OCI-LY3 (cell line): ENCODE data around the gene ANKFN1.

Source experiments
- H2AFZ ChIP-seq: fragments of 200-600, 300-600 bp; shearing (Covaris generic); 2 replicates; pipeline ENCODE4 v1.6.0; 2014; ENCODE audit warnings: antibody characterized with exemption, low read depth, low read length
- H3K27ac ChIP-seq: fragments of 200-600, 300-600 bp; sonication (generic); 2 replicates; pipeline ENCODE4 v1.5.1; 2014; ENCODE audit warnings: mild to moderate bottlenecking, low read length, moderate library complexity, mixed read lengths
- H3K27me3 ChIP-seq: fragments of 200-600, 300-600 bp; sonication (generic); 2 replicates; pipeline ENCODE4 v1.6.1; 2014; ENCODE audit warnings: low read depth, low read length, mixed read lengths
- H3K36me3 ChIP-seq: fragments of 200-600, 300-600 bp; sonication (generic); replicated peaks from 2 replicates; pipeline ENCODE3; 2014; ENCODE audit warnings: low read depth, low read length, mixed read lengths
- H3K4me1 ChIP-seq: fragments of 300-600, 200-600 bp; sonication (generic); 2 replicates; pipeline ENCODE4 v1.6.1; 2014; ENCODE audit warnings: low read length, mixed read lengths
- H3K4me2 ChIP-seq: fragments of 200-600, 300-600 bp; sonication (generic); 2 replicates; pipeline ENCODE4 v1.6.1; 2014; ENCODE audit warnings: low read length, mixed read lengths
- H3K4me3 ChIP-seq: fragments of 300-600, 200-600 bp; sonication (generic); 2 replicates; pipeline ENCODE4 v1.5.1; 2014; ENCODE audit warnings: antibody characterized with exemption, mild to moderate bottlenecking, low read length, moderate library complexity
- H3K79me2 ChIP-seq: fragments of 300-600, 200-600 bp; shearing (Covaris generic); 2 replicates; pipeline ENCODE4 v1.6.1; 2014; ENCODE audit warnings: mild to moderate bottlenecking, low read length, mixed read lengths
- H3K9ac ChIP-seq: fragments of 300-600, 200-600 bp; shearing (Covaris generic); 2 replicates; pipeline ENCODE4 v1.6.0; 2014; ENCODE audit warnings: mild to moderate bottlenecking, low read length, moderate library complexity
- H3K9me3 ChIP-seq: fragments of 200-600, 300-600 bp; shearing (Covaris generic); 2 replicates; pipeline ENCODE4 v1.6.1; 2014; ENCODE audit warnings: low read length, mixed read lengths; ENCODE audit not compliant: insufficient read depth
- H4K20me1 ChIP-seq: fragments of 200-600, 300-600 bp; sonication (generic); 2 replicates; pipeline ENCODE4 v1.6.1; 2016; ENCODE audit warnings: low read length, mixed read lengths; ENCODE audit not compliant: insufficient read depth
- EZH2phosphoT487 ChIP-seq: fragments of 200-600 bp; shearing (Covaris generic); IDR thresholded peaks from 2 replicates; pipeline ENCODE4 v1.6.1; 2018; ENCODE audit warnings: antibody characterized with exemption, mixed run types, low read depth
- TF ChIP-seq, protein P1 (sequence below): fragments of 200-600, 300-600 bp; sonication (generic); IDR thresholded peaks from 2 replicates; pipeline ENCODE4 v1.5.1; 2014; ENCODE audit warnings: antibody characterized with exemption, low read length, low read depth

Gene ANKFN1

DNA sequence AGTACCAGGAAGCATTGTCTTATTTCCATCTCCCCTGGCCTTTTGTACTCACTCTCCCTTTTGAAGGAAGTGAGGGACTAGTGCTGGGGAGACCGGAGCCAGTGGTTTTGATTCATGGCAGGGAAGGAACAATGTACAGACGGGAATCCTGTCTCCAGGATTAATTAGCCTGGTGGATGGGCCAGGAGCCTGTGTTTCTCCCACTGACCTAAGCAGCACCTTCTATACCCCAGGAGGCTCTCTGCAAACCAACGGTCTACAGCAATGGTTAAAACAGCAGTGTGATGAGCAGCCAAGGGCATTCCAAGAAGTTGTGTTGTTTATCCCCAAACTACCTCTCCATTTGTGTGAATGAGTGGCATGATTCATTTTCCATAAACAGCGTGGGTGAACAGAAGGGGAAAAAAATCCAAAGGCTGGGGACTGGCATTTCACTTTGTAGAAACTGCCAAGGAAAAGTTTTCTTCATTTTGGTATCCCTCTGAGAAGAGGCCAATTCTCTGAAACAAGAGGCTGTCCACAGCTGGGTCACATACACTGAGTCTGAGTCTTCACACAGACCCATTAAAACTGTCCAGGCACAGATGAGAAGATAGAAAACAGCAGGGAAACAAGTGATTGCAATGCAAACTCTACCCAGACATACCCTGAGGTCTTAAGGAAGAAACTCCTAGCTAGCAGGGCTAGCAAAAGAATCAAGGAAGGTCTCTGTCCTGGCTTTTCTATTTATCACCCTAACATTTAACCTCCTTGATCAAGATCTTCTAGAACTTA, 18.1 kb downstream of the ANKFN1 start:
- Histone ChIP-seq H3K4me3 (no peak overlapping the region), H3K36me3 (no peaks in the 10 kb centered on the region), H3K27ac (no peak overlapping the region), H3K9me3 (no peaks in the 10 kb centered on the region), H3K27me3 (no peaks in the 10 kb centered on the region), H3K79me2 (no peaks in the 10 kb centered on the region), H3K9ac (no peak overlapping the region), H4K20me1 (no peaks in the 10 kb centered on the region), H3K4me1 (no peaks in the 10 kb centered on the region), H2AFZ (no peak overlapping the region), H3K4me2 (no peak overlapping the region)
- TF ChIP-seq, protein P1, sequence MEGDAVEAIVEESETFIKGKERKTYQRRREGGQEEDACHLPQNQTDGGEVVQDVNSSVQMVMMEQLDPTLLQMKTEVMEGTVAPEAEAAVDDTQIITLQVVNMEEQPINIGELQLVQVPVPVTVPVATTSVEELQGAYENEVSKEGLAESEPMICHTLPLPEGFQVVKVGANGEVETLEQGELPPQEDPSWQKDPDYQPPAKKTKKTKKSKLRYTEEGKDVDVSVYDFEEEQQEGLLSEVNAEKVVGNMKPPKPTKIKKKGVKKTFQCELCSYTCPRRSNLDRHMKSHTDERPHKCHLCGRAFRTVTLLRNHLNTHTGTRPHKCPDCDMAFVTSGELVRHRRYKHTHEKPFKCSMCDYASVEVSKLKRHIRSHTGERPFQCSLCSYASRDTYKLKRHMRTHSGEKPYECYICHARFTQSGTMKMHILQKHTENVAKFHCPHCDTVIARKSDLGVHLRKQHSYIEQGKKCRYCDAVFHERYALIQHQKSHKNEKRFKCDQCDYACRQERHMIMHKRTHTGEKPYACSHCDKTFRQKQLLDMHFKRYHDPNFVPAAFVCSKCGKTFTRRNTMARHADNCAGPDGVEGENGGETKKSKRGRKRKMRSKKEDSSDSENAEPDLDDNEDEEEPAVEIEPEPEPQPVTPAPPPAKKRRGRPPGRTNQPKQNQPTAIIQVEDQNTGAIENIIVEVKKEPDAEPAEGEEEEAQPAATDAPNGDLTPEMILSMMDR = no peak
- TF ChIP-seq EZH2phosphoT487 = no peak

DNA sequence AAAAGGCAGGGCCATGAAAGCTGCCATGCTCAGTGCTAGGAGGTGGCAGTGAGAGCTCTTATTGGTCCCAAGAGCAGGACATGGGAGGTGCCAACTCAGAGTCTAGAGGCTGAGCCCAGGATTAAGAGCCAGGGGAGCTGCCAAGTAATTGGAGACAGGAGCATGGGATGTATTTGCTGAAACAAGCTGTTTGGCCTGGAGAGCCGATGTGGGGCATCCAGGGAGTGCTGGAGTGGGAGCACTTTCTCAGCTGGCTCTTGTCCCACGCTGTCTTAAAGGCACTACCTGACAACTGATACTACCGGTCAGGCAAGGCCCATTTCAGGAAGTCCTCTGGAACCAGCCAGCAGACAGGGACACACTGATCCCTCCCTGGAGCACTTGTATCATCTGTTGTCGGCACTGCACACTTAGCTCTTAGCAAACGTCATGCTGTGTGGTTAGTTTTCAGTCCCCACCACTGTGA, 19.3 kb downstream of the ANKFN1 start:
- no peaks in the 10 kb centered on the region for H3K9me3 ChIP-seq
- no peak overlapping the region for H3K4me2 ChIP-seq
- no peaks in the 10 kb centered on the region for H3K36me3 ChIP-seq
- no peak overlapping the region for H3K27ac ChIP-seq
- no peak overlapping the region for H2AFZ ChIP-seq
- H3K4me1 ChIP-seq = no peaks in the 10 kb centered on the region
- no peaks in the 10 kb centered on the region for H3K27me3 ChIP-seq
- no peaks in the 10 kb centered on the region for H4K20me1 ChIP-seq
- H3K79me2 ChIP-seq = no peaks in the 10 kb centered on the region
- TF ChIP-seq, protein P1 = no peak
- TF ChIP-seq EZH2phosphoT487 = no peak
- H3K9ac ChIP-seq = no peak overlapping the region
- H3K4me3 ChIP-seq = no peak overlapping the region

DNA sequence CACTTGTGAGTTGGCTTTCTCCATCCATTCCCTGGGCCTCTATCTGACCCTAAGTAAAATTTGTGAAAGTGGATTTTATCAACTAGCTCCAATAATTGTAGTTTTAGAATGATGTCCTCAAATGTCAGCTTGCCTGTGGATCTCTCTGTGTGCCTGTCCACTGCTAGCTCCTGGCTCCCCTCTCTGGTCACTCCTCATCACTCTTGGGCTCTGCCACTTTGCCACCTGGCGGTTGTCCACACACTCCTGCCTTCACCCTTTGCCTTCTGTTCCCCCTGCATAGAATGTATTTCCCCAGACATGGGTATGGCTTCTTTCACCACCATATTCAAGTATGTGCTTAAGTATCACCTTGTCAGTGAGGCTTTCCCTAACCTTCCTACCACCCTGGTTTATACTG, 19.8 kb downstream of the ANKFN1 start:
- H3K36me3 ChIP-seq = no peaks in the 10 kb centered on the region
- H3K27me3 ChIP-seq = no peaks in the 10 kb centered on the region
- no peak overlapping the region for H3K4me3 ChIP-seq
- no peak overlapping the region for H3K4me2 ChIP-seq
- no peak overlapping the region for H2AFZ ChIP-seq
- TF ChIP-seq, protein P1 = no peak
- TF ChIP-seq EZH2phosphoT487 = no peak
- H4K20me1 ChIP-seq = no peaks in the 10 kb centered on the region
- H3K4me1 ChIP-seq = no peaks in the 10 kb centered on the region
- no peak overlapping the region for H3K27ac ChIP-seq
- no peaks in the 10 kb centered on the region for H3K79me2 ChIP-seq
- no peak overlapping the region for H3K9ac ChIP-seq
- no peaks in the 10 kb centered on the region for H3K9me3 ChIP-seq

DNA sequence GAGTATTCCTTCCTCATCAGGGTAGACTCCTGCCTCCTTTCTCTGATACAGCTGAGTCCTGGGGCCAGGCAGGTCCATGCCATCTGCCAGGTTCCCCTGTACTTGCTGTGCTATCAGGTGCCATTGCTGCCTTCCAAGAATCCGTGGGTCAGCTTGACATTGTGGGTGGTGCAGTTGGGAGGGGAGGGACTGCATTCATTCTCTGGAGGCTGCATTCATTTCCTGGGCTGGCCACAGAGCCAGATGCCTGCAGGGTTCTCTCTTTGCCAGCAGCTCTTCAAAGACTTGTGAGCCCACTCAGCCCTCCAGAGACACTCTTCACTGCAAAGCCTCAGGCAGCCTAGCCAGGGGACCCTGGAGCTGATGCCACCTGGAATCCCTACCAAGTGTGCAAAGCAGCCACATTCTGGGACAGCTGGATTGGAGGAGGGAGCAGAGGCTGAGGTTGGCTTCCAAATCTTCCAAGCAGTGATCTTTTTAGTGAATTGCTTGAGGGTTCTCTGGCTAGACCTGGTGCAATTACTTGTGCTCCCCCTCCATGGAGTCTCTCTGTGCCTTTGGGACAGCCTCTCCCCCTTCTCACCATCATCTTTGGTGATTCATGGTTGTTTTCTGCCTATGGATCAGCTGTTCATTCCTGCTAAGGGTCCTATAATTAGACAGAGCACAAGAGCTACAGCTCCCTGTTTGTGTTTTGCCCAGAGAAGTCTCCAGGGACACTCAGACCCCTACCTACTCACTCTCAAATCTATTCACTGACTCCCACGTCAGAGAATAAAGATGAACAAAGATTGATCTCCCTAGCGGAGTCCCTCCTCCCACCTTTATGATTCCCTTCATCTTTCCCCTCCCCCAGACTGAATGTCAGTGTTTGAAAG, 20.9 kb downstream of the ANKFN1 start:
- Histone ChIP-seq H2AFZ (no peak overlapping the region), H3K4me1 (no peaks in the 10 kb centered on the region), H3K4me2 (no peak overlapping the region), H3K79me2 (no peaks in the 10 kb centered on the region), H4K20me1 (no peaks in the 10 kb centered on the region), H3K27me3 (no peaks in the 10 kb centered on the region; the same call in 1 of the 2 replicates), H3K9ac (no peak overlapping the region), H3K4me3 (no peak overlapping the region), H3K27ac (no peak overlapping the region), H3K9me3 (no peaks in the 10 kb centered on the region), H3K36me3 (no peaks in the 10 kb centered on the region)
- TF ChIP-seq, protein P1 = no peak
- no peak for TF ChIP-seq EZH2phosphoT487
